ENCODE results near the gene CPNE2. TPM values are rescaled to one million over a fixed set of nuclear protein-coding genes. Genes with fewer than 3 reads are reported as not detected.
"Not testable (repeated sequence)": the region's sequence is repeated elsewhere in the genome, so short reads cannot be mapped to it uniquely, and the experiment has no call there.

Gene CPNE2
- polyA plus RNA-seq (ENCODE audit: insufficient read length): 24.8 TPM

GRCh38 chr16:57091975-57092785 is at the start of gene CPNE2:
Gene CPNE2, plus strand, starts transcription at chr16:57092583. Its CDS starts 18,160 bp downstream, at chr16:57110743.
- peak; percentile 72 for DNase-seq

- no peak for DNase-seq
These were observed 49.1 kb upstream of the CPNE2 start for GRCh38 chr16:57043248-57043647.

GRCh38 chr16:57044931-57045693 is 47.3 kb upstream of the CPNE2 start:
- DNase-seq: no peak

- DNase-seq: peak; percentile 63
These were observed 46.5 kb upstream of the CPNE2 start for GRCh38 chr16:57045694-57046381.

GRCh38 chr16:57048095-57048494 is 44.3 kb upstream of the CPNE2 start:
- DNase-seq: no peak

GRCh38 chr16:57049678-57050077 is 42.7 kb upstream of the CPNE2 start:
- no peak for DNase-seq

- no peak for DNase-seq
These were observed 40.6 kb upstream of the CPNE2 start for GRCh38 chr16:57051696-57052228.

- DNase-seq: no peak
These were observed 39.2 kb upstream of the CPNE2 start for GRCh38 chr16:57053206-57053605.

GRCh38 chr16:57054338-57054737 is 38.0 kb upstream of the CPNE2 start:
- no peak for DNase-seq

- no peak for DNase-seq
These were observed 37.6 kb upstream of the CPNE2 start for GRCh38 chr16:57054771-57055170.

- DNase-seq: no peak
These were observed 36.7 kb upstream of the CPNE2 start for GRCh38 chr16:57055671-57056070.

GRCh38 chr16:57058291-57058861 is 34.0 kb upstream of the CPNE2 start:
- DNase-seq: no peak

GRCh38 chr16:57060323-57061083 is 31.9 kb upstream of the CPNE2 start:
- DNase-seq: no peak

- DNase-seq: peak; percentile 47
These were observed 31.1 kb upstream of the CPNE2 start for GRCh38 chr16:57061084-57061905.

- peak; percentile 45 for DNase-seq
These were observed 30.1 kb upstream of the CPNE2 start for GRCh38 chr16:57062329-57062728.

GRCh38 chr16:57063189-57063588 is 29.2 kb upstream of the CPNE2 start:
- not testable (repeated sequence) for DNase-seq

GRCh38 chr16:57064995-57065394 is 27.4 kb upstream of the CPNE2 start:
- no peak for DNase-seq

- no peak for DNase-seq
These were observed 25.8 kb upstream of the CPNE2 start for GRCh38 chr16:57066625-57067024.

GRCh38 chr16:57067347-57067746 is 25.0 kb upstream of the CPNE2 start:
- DNase-seq: no peak

GRCh38 chr16:57069053-57069452 is 23.3 kb upstream of the CPNE2 start:
- no peak for DNase-seq
